Forelimb muscle (tissue), 1 donor: Measurements from ENCODE around the gene C1QTNF12. TPM values are rescaled to one million over a fixed set of nuclear protein-coding genes. Genes with fewer than 3 reads are reported as not detected.

Source experiments
- DNase-seq: peaks from one replicate; pipeline ENCODE4 v3.0.0-alpha.2; 2013; ENCODE audit warnings: low read depth
- polyA plus RNA-seq: library from polyadenylated mRNA; unstranded; fragments of 120-200 nt; gene quantifications from one replicate; pipeline ENCODE4 v1.2.1, GENCODE V29; 2013; ENCODE audit not compliant: insufficient read length

Gene C1QTNF12
- polyA plus RNA-seq, 1 donor: 4.8 TPM

GRCh38 chr1:1229770-1230169, 16.8 kb downstream of the C1QTNF12 start:
- DNase-seq: no peak

- no peak for DNase-seq
Measured at GRCh38 chr1:1228596-1229321, 17.8 kb downstream of the C1QTNF12 start.

- DNase-seq: no peak
Measured at GRCh38 chr1:1228187-1228586, 18.3 kb downstream of the C1QTNF12 start.

- no peak for DNase-seq
Measured at GRCh38 chr1:1227386-1227785, 19.1 kb downstream of the C1QTNF12 start.

- no peak for DNase-seq
Measured at GRCh38 chr1:1226566-1227362, 19.8 kb downstream of the C1QTNF12 start.

GRCh38 chr1:1225913-1226312, 20.6 kb downstream of the C1QTNF12 start:
- DNase-seq: no peak

GRCh38 chr1:1225238-1225845, 21.2 kb downstream of the C1QTNF12 start:
- no peak for DNase-seq

- DNase-seq: no peak
Measured at GRCh38 chr1:1223891-1224290, 22.6 kb downstream of the C1QTNF12 start.

GRCh38 chr1:1223321-1223720, 23.2 kb downstream of the C1QTNF12 start:
- no peak for DNase-seq

- DNase-seq: no peak
Measured at GRCh38 chr1:1222575-1223225, 23.8 kb downstream of the C1QTNF12 start.

GRCh38 chr1:1221887-1222574, 24.5 kb downstream of the C1QTNF12 start:
- DNase-seq: no peak

GRCh38 chr1:1220197-1220596, 26.3 kb downstream of the C1QTNF12 start:
- DNase-seq: no peak

GRCh38 chr1:1219341-1219740, 27.2 kb downstream of the C1QTNF12 start:
- DNase-seq: no peak

GRCh38 chr1:1218524-1219200, 27.9 kb downstream of the C1QTNF12 start:
- no peak for DNase-seq

- no peak for DNase-seq
Measured at GRCh38 chr1:1217621-1218523, 28.6 kb downstream of the C1QTNF12 start.

- no peak for DNase-seq
Measured at GRCh38 chr1:1216770-1217620, 29.5 kb downstream of the C1QTNF12 start.

GRCh38 chr1:1215881-1216605, 30.5 kb downstream of the C1QTNF12 start:
- no peak for DNase-seq

GRCh38 chr1:1215080-1215676, 31.3 kb downstream of the C1QTNF12 start:
- no peak for DNase-seq
